Endothelial cell of umbilical vein (primary cell): ENCODE measurements around the gene OR12D1. TPM values are rescaled to one million over a fixed set of nuclear protein-coding genes. Genes with fewer than 3 reads are reported as not detected.
"Not testable (repeated sequence)": the region's sequence is repeated elsewhere in the genome, so short reads cannot be mapped to it uniquely, and the experiment has no call there.

Experiments used
- BruUV-seq: library from RNA; stranded (reverse); fragments of 400-500 nt; replicated peaks from 2 replicates; lab custom pipeline; 2021; lab: Mats Ljungman, UMichigan
- CTCF ChIA-PET: fragments of 300-600, 350-600 bp; sonication (Branson Sonifier 250); formaldehyde crosslinking; loops from one replicate; lab custom pipeline; 2021; ENCODE audit warnings: antibody characterized with exemption, inconsistent platforms; lab: Charles Lee
- POLR2A ChIA-PET: fragments of 300-600, 350-600 bp; sonication (Branson Sonifier 250); formaldehyde crosslinking; loops from one replicate; lab custom pipeline; 2021; ENCODE audit warnings: antibody characterized with exemption, inconsistent platforms; lab: Charles Lee
- DNase-seq: peaks from one replicate; pipeline ENCODE4 v3.0.0-alpha.2; 2011; ENCODE audit warnings: low read depth, low spot score
- FAIRE-seq: peaks from 2 replicates; lab custom pipeline; 2011; peaks lifted over from hg19 to GRCh38; lab: Jason Lieb, UNC
- H2AFZ ChIP-seq: 2 replicates; pipeline ENCODE4 v1.6.0; 2012; ENCODE audit warnings: low read depth, low read length, control low read depth, inconsistent platforms
- H3K27ac ChIP-seq: 2 replicates; pipeline ENCODE4 v1.5.1; 2011; ENCODE audit warnings: low read depth, mild to moderate bottlenecking, control low read depth, low read length, moderate library complexity; ENCODE audit not compliant: insufficient read depth
- H3K27me3 ChIP-seq, 2 experiments: 2 replicates each; pipeline versions ENCODE4 v1.6.0 to v1.6.1; 2011; ENCODE audit warnings: low read length in 2 of 2, mixed read lengths in 1 of 2; ENCODE audit not compliant: control insufficient read depth in 2 of 2, insufficient read depth in 2 of 2
- H3K36me3 ChIP-seq, 2 experiments: 2 replicates in 1 of 2; 3 replicates in 1 of 2; pipeline ENCODE4 v1.5.1; 2011; ENCODE audit warnings: low read length in 2 of 2, mild to moderate bottlenecking in 1 of 2, moderate library complexity in 1 of 2; ENCODE audit not compliant: control insufficient read depth in 2 of 2, insufficient read depth in 2 of 2; ENCODE audit errors: extremely low read depth in 1 of 2
- H3K4me1 ChIP-seq: 3 replicates; pipeline ENCODE4 v1.5.1; 2011; ENCODE audit warnings: mild to moderate bottlenecking, low read length; ENCODE audit not compliant: control insufficient read depth, insufficient read depth; ENCODE audit errors: extremely low read depth
- H3K4me2 ChIP-seq: 2 replicates; pipeline ENCODE4 v1.6.1; 2011; ENCODE audit warnings: low read length, control low read depth, mixed read lengths; ENCODE audit not compliant: insufficient read depth
- H3K4me3 ChIP-seq, 3 experiments: fragments of 200-600 bp in 1 of 3; sonication (generic), shearing (Covaris generic) in 1 of 3; replicated peaks in 1 of 3; 2 replicates each; pipeline ENCODE4 v1.5.1; 2011 to 2016; ENCODE audit warnings: control low read depth in 3 of 3, low read length in 3 of 3, mild to moderate bottlenecking in 2 of 3, inconsistent platforms in 1 of 3, low read depth in 1 of 3, moderate library complexity in 1 of 3; ENCODE audit not compliant: insufficient read depth in 1 of 3
- H3K79me2 ChIP-seq: 2 replicates; pipeline ENCODE4 v1.6.0; 2012; ENCODE audit warnings: low read length, inconsistent platforms; ENCODE audit not compliant: control insufficient read depth, insufficient read depth
- H3K9ac ChIP-seq: replicated peaks from 2 replicates; pipeline ENCODE3; 2011; ENCODE audit warnings: low read length, control low read depth; ENCODE audit not compliant: insufficient read depth; ENCODE audit errors: extremely low read depth
- H3K9me1 ChIP-seq: replicated peaks from 3 replicates; pipeline ENCODE4 v1.6.0; 2011; ENCODE audit warnings: mild to moderate bottlenecking, low read length; ENCODE audit not compliant: control insufficient read depth, insufficient read depth; ENCODE audit errors: extremely low read depth
- H3K9me3 ChIP-seq: replicated peaks from 2 replicates; pipeline ENCODE4 v1.5.1; 2012; ENCODE audit warnings: low read length, inconsistent platforms; ENCODE audit not compliant: control insufficient read depth, insufficient read depth
- H4K20me1 ChIP-seq: replicated peaks from 2 replicates; pipeline ENCODE3; 2011; ENCODE audit warnings: mild to moderate bottlenecking, low read length; ENCODE audit not compliant: control insufficient read depth, insufficient read depth; ENCODE audit errors: extremely low read depth
- EZH2 ChIP-seq: IDR thresholded peaks from 2 replicates; pipeline ENCODE4 v1.6.1; 2012; ENCODE audit warnings: borderline replicate concordance, low read depth, mild to moderate bottlenecking, moderate library complexity, low read length, inconsistent platforms; ENCODE audit not compliant: severe bottlenecking
- FOS ChIP-seq: IDR thresholded peaks from 2 replicates; pipeline ENCODE4 v1.6.1; 2011; ENCODE audit warnings: mild to moderate bottlenecking, low read length, moderate library complexity, borderline replicate concordance; ENCODE audit not compliant: insufficient read depth
- GATA2 ChIP-seq: IDR thresholded peaks from 2 replicates; pipeline ENCODE4 v1.7.0; 2011; ENCODE audit warnings: low read depth, mild to moderate bottlenecking, moderate library complexity, mixed read lengths, low read length; ENCODE audit not compliant: insufficient read length, insufficient read depth
- JUN ChIP-seq: IDR thresholded peaks from 2 replicates; pipeline ENCODE4 v1.6.1; 2011; ENCODE audit warnings: borderline replicate concordance, low read depth; ENCODE audit not compliant: insufficient read length, insufficient read depth
- MYC ChIP-seq: IDR thresholded peaks from one replicate; pipeline ENCODE4 v1.6.1; 2011; ENCODE audit warnings: mild to moderate bottlenecking, low read depth, low read length
- POLR2A ChIP-seq: IDR thresholded peaks from 2 replicates; pipeline ENCODE4 v1.6.1; 2012; ENCODE audit warnings: low read depth, mild to moderate bottlenecking, control low read depth, low read length
- dilution Hi-C: fragments of 300-500 bp; cut with MboI; formaldehyde crosslinking; loops from one replicate; pipeline ENCODE4 v1.15.0; 2019; ENCODE audit warnings: low sequenced_read_pairs; ENCODE audit not compliant: extremely low pct_ligation_motif_present
- intact Hi-C: fragments of 100-400 bp; cut with micrococcal nuclease; formaldehyde crosslinking; loops from one replicate; pipeline ENCODE4 v1.10.0; 2022
- polyA plus RNA-seq, 4 experiments: library from polyadenylated mRNA; depleted of rRNA in 3 of 4; stranded (reverse) in 3 of 4; unstranded in 1 of 4; fragments of >200 nt; gene quantifications; 2 replicates each; pipeline versions ENCODE4 v1.2.1 to v1.2.3, GENCODE V29; 2011 to 2012; ENCODE audit warnings: missing spikeins in 1 of 4
- total RNA-seq: library from RNA; stranded (reverse); gene quantifications from 2 replicates; pipeline ENCODE4 v1.2.3, GENCODE V29; 2021

Gene OR12D1
- total and polyA plus RNA-seq, 2 donors (not counting 3 experiments of a cell fraction or from before 2014, with no cell fraction given) = not detected

GRCh38 chr6:29425075-29425474 is 10.3 kb downstream of the OR12D1 start:
- POLR2A ChIA-PET = no interaction called here
- FAIRE-seq = no peak

GRCh38 chr6:29426654-29427053 is 11.9 kb downstream of the OR12D1 start:
- no peak for TF ChIP-seq GATA2
- Histone ChIP-seq H3K79me2 (no peaks in the 10 kb centered on the region), H4K20me1 (no peaks in the 10 kb centered on the region), H3K4me2 (no peak overlapping the region), H3K9ac (no peak overlapping the region), H2AFZ (no peak overlapping the region), H3K4me1 (no peaks in the 10 kb centered on the region), H3K4me3 (no peak overlapping the region), H3K27me3 (no peaks in the 10 kb centered on the region), H3K9me3 (no peaks in the 10 kb centered on the region), H3K27ac (no peak overlapping the region), H3K36me3 (no peaks in the 10 kb centered on the region), H3K9me1 (no peaks in the 10 kb centered on the region)
- FAIRE-seq (no peak), DNase-seq (no peak)
- intact Hi-C loops (no loop called here), dilution Hi-C loops (no loop called here)
- CTCF ChIA-PET = no interaction called here
- BruUV-seq = no TSS peak
- POLR2A ChIA-PET = no interaction called here

More at GRCh38 chr6:29425075-29425474, 10.3 kb downstream of the OR12D1 start:
- Histone ChIP-seq H3K9ac (no peak overlapping the region), H3K4me1 (no peaks in the 10 kb centered on the region), H3K79me2 (no peaks in the 10 kb centered on the region), H3K27ac (no peak overlapping the region), H3K4me2 (no peak overlapping the region), H3K9me3 (no peaks in the 10 kb centered on the region), H2AFZ (no peak overlapping the region), H3K4me3 (no peak overlapping the region), H3K9me1 (no peaks in the 10 kb centered on the region), H4K20me1 (no peaks in the 10 kb centered on the region), H3K27me3 (no peaks in the 10 kb centered on the region), H3K36me3 (no peaks in the 10 kb centered on the region)
- dilution Hi-C loops (no loop called here), intact Hi-C loops (no loop called here)
- no TSS peak for BruUV-seq
- no peak for TF ChIP-seq MYC
- TF ChIP-seq JUN = no peak
- no peak for TF ChIP-seq EZH2
- no peak for TF ChIP-seq FOS
- TF ChIP-seq POLR2A = no peak
- no peak for TF ChIP-seq GATA2
- DNase-seq = no peak
- CTCF ChIA-PET = no interaction called here

GRCh38 chr6:29436730-29437129 is 22.0 kb downstream of the OR12D1 start:
- H4K20me1 ChIP-seq, H3K4me1 ChIP-seq, H3K9me3 ChIP-seq, H3K9ac ChIP-seq, POLR2A ChIA-PET, H3K27ac ChIP-seq, FAIRE-seq, H3K79me2 ChIP-seq, H3K27me3 ChIP-seq, dilution Hi-C loops, H2AFZ ChIP-seq, intact Hi-C loops, H3K9me1 ChIP-seq, H3K4me3 ChIP-seq, H3K4me2 ChIP-seq, H3K36me3 ChIP-seq, CTCF ChIA-PET, DNase-seq, BruUV-seq: not testable (repeated sequence)
